ACHN (cell line): ENCODE measurements around the gene CADM3.
A peak's percentile ranks its signal among the peaks of the same experiment; 100 is the strongest.

Source experiments
- DNase-seq: peaks from one replicate; pipeline ENCODE4 v3.0.0-alpha.2; 2015
- in situ Hi-C: cut with HindIII; loops from 2 replicates; pipeline ENCODE4 v1.10.0; 2017; ENCODE audit warnings: low sequenced_read_pairs, low pct_ligation_motif_present, low pct_unique_long_range_greater_than_20kb

Gene CADM3

GRCh38 chr1:159201642-159202041 lies 30.2 kb downstream of the CADM3 start:
- in situ Hi-C loops, result no loop called here
- DNase-seq, result no peak

GRCh38 chr1:159203610-159204009 lies 32.2 kb downstream of the CADM3 start:
- DNase-seq, result no peak
- in situ Hi-C loops, result no loop called here

GRCh38 chr1:159204161-159205141 lies 33.0 kb downstream of the CADM3 start, which contains the start of gene ACKR1:
TSS of gene ACKR1 (plus strand) at chr1:159204875. CDS start at chr1:159204960, 85 bp downstream.
- no peak for DNase-seq
- in situ Hi-C loops, result no loop called here

DNA sequence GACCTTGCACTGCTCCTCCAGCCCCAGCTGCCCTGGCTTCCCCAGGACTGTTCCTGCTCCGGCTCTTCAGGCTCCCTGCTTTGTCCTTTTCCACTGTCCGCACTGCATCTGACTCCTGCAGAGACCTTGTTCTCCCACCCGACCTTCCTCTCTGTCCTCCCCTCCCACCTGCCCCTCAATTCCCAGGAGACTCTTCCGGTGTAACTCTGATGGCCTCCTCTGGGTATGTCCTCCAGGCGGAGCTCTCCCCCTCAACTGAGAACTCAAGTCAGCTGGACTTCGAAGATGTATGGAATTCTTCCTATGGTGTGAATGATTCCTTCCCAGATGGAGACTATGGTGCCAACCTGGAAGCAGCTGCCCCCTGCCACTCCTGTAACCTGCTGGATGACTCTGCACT lies 33.8 kb downstream of the CADM3 start:
- in situ Hi-C loops, result no loop called here
- no peak for DNase-seq

DNA sequence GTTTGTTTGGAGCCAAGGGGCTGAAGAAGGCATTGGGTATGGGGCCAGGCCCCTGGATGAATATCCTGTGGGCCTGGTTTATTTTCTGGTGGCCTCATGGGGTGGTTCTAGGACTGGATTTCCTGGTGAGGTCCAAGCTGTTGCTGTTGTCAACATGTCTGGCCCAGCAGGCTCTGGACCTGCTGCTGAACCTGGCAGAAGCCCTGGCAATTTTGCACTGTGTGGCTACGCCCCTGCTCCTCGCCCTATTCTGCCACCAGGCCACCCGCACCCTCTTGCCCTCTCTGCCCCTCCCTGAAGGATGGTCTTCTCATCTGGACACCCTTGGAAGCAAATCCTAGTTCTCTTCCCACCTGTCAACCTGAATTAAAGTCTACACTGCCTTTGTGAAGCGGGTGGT lies 34.7 kb downstream of the CADM3 start:
- in situ Hi-C loops, result no loop called here
- DNase-seq, result no peak

- in situ Hi-C loops, result no loop called here
- DNase-seq, result no peak
Observed at GRCh38 chr1:159207080-159207479, 35.7 kb downstream of the CADM3 start.

- in situ Hi-C loops, result no loop called here
- no peak for DNase-seq
Observed at GRCh38 chr1:159207774-159208173, 36.4 kb downstream of the CADM3 start.

- DNase-seq, result no peak
- in situ Hi-C loops, result no loop called here
Observed at GRCh38 chr1:159208175-159208825, 36.9 kb downstream of the CADM3 start.

DNA sequence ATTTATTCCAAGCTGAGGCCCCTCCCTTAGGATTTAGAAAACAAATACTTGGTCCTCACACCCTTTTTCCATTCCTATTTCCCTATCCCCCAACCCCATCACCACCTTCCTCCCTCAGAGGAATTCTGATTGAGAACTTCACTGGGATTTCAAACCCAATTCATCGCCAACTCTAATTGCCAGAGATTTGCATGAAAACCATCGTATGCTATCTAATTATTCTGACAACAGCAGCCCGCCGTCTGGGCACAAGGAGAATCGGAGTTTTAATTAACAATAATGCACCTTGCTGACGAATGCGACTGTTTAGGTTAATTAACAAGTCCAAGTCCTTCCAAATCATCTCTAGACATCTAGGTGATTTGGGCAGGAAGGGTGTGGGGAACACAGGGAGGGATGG lies 37.6 kb downstream of the CADM3 start:
- in situ Hi-C loops, result no loop called here
- no peak for DNase-seq

DNA sequence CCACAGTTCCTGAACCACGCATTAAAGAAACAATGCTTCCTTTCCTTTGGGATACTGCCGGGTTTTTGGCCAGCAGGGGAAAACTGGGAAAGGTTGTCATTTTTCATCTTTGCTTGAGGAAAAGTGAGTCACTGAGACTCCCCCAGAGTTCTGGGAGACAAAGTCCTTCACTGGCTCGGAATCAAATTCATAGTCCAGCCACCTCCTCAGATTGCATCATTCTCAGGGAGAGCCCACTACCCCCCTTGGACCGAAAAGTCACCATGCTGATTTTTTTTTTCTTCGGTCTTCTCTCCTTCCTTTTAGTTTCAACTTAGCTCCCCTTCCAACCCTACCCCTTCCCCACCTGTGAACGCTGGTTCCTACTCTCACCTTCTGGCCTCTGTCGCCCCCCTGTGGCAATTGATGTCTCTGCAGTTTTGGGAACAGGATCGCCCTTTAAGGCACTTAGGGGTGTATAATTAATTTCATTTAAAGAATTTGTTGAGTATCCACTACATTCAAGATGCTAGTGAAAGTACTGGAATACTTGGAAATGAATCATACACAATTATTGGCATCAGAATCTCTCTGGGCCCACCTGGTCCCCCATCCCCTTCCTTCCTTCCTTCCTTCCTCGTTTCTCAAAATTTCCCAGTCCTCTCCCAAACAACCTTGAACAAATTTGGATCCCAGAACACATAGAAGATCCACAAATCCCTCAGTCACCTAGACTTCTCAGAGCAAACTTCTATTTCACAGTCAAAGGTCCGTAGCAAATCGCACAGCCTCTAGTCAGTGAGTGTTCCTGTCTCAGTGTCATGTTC lies 40.1 kb downstream of the CADM3 start:
- peak; percentile 58 for DNase-seq
- in situ Hi-C loops, result no loop called here

GRCh38 chr1:159212596-159212995 lies 41.2 kb downstream of the CADM3 start:
- no peak for DNase-seq
- in situ Hi-C loops, result no loop called here

DNA sequence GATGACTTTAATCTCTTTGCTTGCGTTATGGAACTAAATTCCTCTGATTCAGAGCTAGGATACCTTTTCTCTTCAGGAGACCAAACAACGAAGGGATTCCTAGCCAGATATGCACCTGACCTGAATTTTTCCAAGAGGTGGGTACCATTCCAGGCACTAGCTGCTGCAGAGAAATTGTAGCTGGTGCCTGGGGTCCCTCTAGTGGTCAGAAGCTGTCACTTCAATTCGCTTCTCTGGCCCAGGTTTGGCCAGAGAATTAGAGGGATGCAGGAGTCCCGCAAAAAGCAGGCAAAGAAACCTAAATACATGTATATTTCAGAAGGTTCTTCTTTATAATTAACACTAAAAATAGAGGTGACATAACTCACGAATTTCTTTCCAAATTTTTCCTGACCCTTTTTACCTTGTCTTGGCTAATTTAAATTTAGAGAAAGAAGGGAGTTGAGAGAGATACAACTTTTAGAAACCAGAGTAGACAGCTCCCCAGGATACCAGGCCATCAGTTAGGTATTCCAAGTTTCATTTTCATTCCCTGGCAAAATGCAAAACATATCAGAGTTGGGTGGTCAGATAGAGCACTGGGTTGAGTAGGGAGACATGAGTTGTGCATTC lies 42.8 kb downstream of the CADM3 start:
- in situ Hi-C loops, result no loop called here
- peak; percentile 58 for DNase-seq

- no peak for DNase-seq
- in situ Hi-C loops, result no loop called here
Observed at GRCh38 chr1:159218649-159219636, 47.5 kb downstream of the CADM3 start.

DNA sequence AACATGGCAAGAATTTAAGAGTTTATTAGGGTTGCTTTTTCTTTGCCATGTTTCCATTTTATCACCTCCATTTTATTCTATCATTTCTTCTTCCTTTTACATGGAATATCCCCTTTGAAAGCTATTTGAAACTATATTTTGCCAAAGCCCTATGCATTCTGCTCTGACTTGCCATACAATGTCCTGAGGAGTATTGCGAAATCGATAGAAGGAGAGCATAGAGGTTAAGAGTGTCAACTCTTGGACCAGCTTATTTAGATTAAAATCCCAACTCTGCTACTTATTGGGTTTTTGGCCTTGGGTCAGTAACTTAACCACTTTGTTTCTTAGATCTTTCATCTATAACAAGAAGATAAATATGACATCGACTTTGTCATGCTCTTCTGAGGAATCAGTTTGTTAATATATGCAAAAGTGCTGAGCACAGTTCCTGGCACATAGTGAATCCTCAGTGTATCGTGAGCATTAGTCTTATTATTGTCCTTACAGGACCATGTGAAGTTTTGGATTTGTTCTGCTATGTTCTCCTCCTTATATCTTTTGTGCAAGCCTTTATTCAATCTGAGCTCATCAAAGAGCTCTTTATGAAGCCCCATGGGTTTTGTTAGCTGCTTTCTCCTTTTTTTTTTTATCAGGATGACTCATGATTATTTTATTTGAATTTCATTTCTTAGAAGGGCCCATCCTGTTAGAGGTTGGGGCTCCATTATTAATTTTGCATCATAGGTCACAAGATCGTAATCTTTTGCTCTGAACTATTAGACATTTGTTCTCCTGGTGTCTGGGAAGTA lies 50.9 kb downstream of the CADM3 start:
- no peak for DNase-seq
- in situ Hi-C loops, result no loop called here

DNA sequence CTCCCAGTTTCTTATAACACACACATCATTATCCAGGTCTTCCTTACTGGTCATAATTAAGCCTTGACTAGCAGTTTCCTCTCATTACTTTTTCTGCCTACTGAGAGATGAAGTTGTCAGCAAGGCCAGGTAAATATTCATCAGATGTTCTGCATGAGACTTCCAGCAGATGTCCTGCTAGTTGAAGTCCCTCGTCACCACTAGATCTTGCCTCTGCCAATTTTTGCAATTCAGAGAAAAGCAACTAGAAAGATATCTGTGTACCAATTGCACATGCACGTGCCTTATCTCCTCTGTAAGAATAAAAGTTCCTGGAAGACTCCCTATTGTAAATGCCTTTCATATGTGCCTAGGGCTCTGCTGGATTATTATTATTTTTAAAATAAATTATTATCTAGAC lies 51.6 kb downstream of the CADM3 start:
- DNase-seq, result no peak
- in situ Hi-C loops, result no loop called here

GRCh38 chr1:159228554-159228953 lies 57.1 kb downstream of the CADM3 start:
- in situ Hi-C loops, result no loop called here
- DNase-seq, result no peak
